ENCODE results near the gene SETMAR. TPM values are rescaled to one million over a fixed set of nuclear protein-coding genes. Genes with fewer than 3 reads are reported as not detected.

The SETMAR gene
- total RNA-seq, 1 donor from 2014 or later, result 14.6 TPM

DNA sequence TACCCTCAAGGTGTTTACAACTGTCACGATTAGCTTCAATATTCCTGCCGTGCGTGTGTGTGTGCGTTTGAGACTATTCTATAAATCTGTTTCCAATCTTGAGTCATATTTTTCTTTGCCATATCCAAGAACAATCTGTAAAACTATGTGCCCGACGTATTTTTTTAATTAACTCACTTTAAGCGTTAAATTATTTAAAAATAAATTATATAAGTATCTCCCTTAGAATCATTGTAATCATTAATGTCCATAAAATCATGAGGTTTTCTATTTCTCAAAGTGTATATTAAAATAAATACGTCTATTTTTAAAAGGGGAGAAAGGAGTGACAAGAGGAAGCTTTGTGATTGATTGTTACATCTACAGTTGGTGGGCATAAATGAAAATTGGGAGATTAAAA, 2.9 kb downstream of the SETMAR start:
- Mint-ChIP-seq H3K27ac (ENCODE audit: unreplicated experiment) (peak overlapping the region; percentile 71), H3K27me3 (ENCODE audit: unreplicated experiment) (no peaks in the 10 kb centered on the region), H3K36me3 (ENCODE audit: unreplicated experiment) (peaks cover 13% of the 10 kb centered on the region), H3K4me1 (ENCODE audit: unreplicated experiment) (peaks cover 42% of the 10 kb centered on the region), H3K4me3 (ENCODE audit: unreplicated experiment) (no peak overlapping the region), H3K9me3 (ENCODE audit: unreplicated experiment) (no peaks in the 10 kb centered on the region)
- TF ChIP-seq, protein P1, sequence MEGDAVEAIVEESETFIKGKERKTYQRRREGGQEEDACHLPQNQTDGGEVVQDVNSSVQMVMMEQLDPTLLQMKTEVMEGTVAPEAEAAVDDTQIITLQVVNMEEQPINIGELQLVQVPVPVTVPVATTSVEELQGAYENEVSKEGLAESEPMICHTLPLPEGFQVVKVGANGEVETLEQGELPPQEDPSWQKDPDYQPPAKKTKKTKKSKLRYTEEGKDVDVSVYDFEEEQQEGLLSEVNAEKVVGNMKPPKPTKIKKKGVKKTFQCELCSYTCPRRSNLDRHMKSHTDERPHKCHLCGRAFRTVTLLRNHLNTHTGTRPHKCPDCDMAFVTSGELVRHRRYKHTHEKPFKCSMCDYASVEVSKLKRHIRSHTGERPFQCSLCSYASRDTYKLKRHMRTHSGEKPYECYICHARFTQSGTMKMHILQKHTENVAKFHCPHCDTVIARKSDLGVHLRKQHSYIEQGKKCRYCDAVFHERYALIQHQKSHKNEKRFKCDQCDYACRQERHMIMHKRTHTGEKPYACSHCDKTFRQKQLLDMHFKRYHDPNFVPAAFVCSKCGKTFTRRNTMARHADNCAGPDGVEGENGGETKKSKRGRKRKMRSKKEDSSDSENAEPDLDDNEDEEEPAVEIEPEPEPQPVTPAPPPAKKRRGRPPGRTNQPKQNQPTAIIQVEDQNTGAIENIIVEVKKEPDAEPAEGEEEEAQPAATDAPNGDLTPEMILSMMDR (IDR thresholded peaks at IDR 0.05), result no peak
- no peak for DNase-seq (ENCODE audit: extremely low spot score, unreplicated experiment)

DNA sequence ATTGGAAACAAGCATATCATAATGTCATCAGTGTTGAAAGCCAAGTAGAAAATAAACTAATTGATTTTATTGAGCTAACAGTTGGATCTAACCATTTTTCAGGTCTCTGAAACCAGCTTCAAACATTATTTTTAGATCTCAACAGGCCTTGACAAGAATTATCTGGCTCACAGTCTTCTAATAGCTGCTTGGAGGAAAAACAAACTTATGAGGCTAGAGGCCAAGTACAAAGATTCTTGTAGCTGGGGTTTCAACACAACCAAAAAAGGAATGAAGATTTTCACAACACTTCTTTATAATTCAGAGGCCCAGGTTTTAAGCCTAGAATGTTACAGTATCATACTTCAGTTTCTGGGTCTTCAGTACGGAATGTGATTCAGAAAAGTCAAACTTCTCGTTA, 3.7 kb downstream of the SETMAR start:
- no peaks in the 10 kb centered on the region for H3K9me3 Mint-ChIP-seq (ENCODE audit: unreplicated experiment)
- DNase-seq (ENCODE audit: extremely low spot score, unreplicated experiment), result no peak
- no peak overlapping the region for H3K4me3 Mint-ChIP-seq (ENCODE audit: unreplicated experiment)
- peaks cover 13% of the 10 kb centered on the region for H3K36me3 Mint-ChIP-seq (ENCODE audit: unreplicated experiment)
- peaks cover 44% of the 10 kb centered on the region for H3K4me1 Mint-ChIP-seq (ENCODE audit: unreplicated experiment)
- H3K27ac Mint-ChIP-seq (ENCODE audit: unreplicated experiment), result peak overlapping the region; percentile 71
- TF ChIP-seq, protein P1 (IDR thresholded peaks at IDR 0.05), result no peak
- no peaks in the 10 kb centered on the region for H3K27me3 Mint-ChIP-seq (ENCODE audit: unreplicated experiment)

DNA sequence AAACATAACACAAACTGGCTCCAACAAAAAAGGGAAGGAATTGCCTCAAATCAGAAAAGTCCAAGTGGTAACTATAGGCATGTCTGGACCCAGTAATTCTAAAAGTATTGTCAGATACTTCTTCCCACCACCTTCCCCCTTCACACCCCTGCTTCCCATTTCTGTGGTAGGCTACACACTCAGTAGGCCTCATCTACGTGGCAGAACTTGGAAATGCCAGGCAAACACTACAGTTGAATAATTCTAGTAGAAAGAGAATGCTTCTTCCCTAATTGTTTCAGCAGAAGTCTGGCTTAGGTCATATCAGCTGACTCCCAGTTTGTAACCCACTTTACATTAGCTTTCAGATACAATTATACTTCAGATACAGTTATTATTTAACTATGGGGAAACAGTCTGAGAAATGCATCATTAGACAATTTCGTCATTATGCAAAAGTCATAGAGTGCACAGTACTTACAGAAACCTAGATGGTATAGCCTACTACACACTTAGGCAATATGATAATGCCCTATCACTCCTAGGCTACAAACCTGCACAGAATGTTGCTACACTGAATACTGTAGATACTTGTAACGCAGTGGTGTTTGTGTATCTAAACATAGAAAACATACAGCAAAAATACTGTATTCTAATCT, 6.4 kb downstream of the SETMAR start:
- no peak overlapping the region for H3K27ac Mint-ChIP-seq (ENCODE audit: unreplicated experiment)
- H3K9me3 Mint-ChIP-seq (ENCODE audit: unreplicated experiment), result no peaks in the 10 kb centered on the region
- no peak for DNase-seq (ENCODE audit: extremely low spot score, unreplicated experiment)
- TF ChIP-seq, protein P1 (IDR thresholded peaks at IDR 0.05), result no peak
- H3K4me3 Mint-ChIP-seq (ENCODE audit: unreplicated experiment), result no peak overlapping the region
- peaks cover 33% of the 10 kb centered on the region for H3K4me1 Mint-ChIP-seq (ENCODE audit: unreplicated experiment)
- H3K36me3 Mint-ChIP-seq (ENCODE audit: unreplicated experiment), result peaks cover 21% of the 10 kb centered on the region
- H3K27me3 Mint-ChIP-seq (ENCODE audit: unreplicated experiment), result no peaks in the 10 kb centered on the region

DNA sequence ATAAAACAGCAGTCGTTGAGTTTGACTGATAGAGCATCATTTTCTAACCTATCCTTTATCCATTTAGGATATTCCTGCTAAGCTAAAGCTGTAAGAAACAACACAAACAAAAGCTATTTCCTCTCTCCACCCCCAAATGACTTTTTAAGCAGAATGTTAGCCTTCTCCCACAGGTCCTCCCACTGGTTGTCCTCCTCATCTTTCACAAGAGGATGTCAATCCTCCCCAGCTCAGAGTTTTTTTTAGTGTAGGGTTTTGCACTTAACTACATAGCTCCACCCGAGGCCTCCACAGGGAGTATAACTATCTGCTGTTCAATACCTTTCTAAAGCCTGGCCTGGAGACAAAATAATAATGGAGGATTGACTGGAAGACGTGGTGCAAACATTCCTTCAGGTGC, 7.8 kb downstream of the SETMAR start:
- TF ChIP-seq, protein P1 (IDR thresholded peaks at IDR 0.05), result no peak
- Mint-ChIP-seq H3K4me3 (ENCODE audit: unreplicated experiment) (no peak overlapping the region), H3K9me3 (ENCODE audit: unreplicated experiment) (no peaks in the 10 kb centered on the region), H3K27ac (ENCODE audit: unreplicated experiment) (no peak overlapping the region), H3K27me3 (ENCODE audit: unreplicated experiment) (no peaks in the 10 kb centered on the region), H3K4me1 (ENCODE audit: unreplicated experiment) (peaks cover 20% of the 10 kb centered on the region), H3K36me3 (ENCODE audit: unreplicated experiment) (peaks cover 26% of the 10 kb centered on the region)
- no peak for DNase-seq (ENCODE audit: extremely low spot score, unreplicated experiment)

DNA sequence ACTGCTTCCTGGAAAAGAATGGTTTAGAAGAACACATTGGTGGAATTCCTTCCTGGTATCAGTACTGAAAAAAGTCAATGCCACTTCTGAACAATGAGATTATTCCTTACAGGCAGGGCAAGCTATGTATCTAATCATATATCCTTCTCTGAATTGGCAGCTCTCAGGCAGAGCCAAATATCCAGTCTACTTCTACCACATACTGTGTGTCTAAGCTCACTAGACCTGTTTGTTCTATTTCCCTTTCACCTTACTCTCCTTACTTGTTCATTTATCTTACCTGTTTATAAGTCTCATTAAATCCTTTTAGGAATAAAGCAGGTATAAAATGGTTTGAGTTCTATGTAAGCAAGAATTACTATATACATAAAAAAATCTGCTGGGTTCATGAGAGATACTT, 8.3 kb downstream of the SETMAR start:
- TF ChIP-seq, protein P1 (IDR thresholded peaks at IDR 0.05), result no peak
- H3K4me1 Mint-ChIP-seq (ENCODE audit: unreplicated experiment), result peaks cover 16% of the 10 kb centered on the region
- H3K27ac Mint-ChIP-seq (ENCODE audit: unreplicated experiment), result no peak overlapping the region
- no peak overlapping the region for H3K4me3 Mint-ChIP-seq (ENCODE audit: unreplicated experiment)
- H3K27me3 Mint-ChIP-seq (ENCODE audit: unreplicated experiment), result no peaks in the 10 kb centered on the region
- no peak for DNase-seq (ENCODE audit: extremely low spot score, unreplicated experiment)
- H3K9me3 Mint-ChIP-seq (ENCODE audit: unreplicated experiment), result peaks cover 4% of the 10 kb centered on the region
- H3K36me3 Mint-ChIP-seq (ENCODE audit: unreplicated experiment), result peaks cover 30% of the 10 kb centered on the region
